Endothelial cell of umbilical vein (primary cell): ENCODE measurements around the gene SORCS2. TPM values are rescaled to one million over a fixed set of nuclear protein-coding genes. Genes with fewer than 3 reads are reported as not detected.

ENCODE experiments used
- BruUV-seq: library from RNA; stranded (reverse); fragments of 400-500 nt; replicated peaks from 2 replicates; lab custom pipeline; 2021; lab: Mats Ljungman, UMichigan
- CTCF ChIA-PET: fragments of 300-600, 350-600 bp; sonication (Branson Sonifier 250); formaldehyde crosslinking; loops from one replicate; lab custom pipeline; 2021; ENCODE audit warnings: antibody characterized with exemption, inconsistent platforms; lab: Charles Lee
- POLR2A ChIA-PET: fragments of 300-600, 350-600 bp; sonication (Branson Sonifier 250); formaldehyde crosslinking; loops from one replicate; lab custom pipeline; 2021; ENCODE audit warnings: antibody characterized with exemption, inconsistent platforms; lab: Charles Lee
- DNase-seq: peaks from one replicate; pipeline ENCODE4 v3.0.0-alpha.2; 2011; ENCODE audit warnings: low read depth, low spot score
- FAIRE-seq: peaks from 2 replicates; lab custom pipeline; 2011; peaks lifted over from hg19 to GRCh38; lab: Jason Lieb, UNC
- H2AFZ ChIP-seq: 2 replicates; pipeline ENCODE4 v1.6.0; 2012; ENCODE audit warnings: low read depth, low read length, control low read depth, inconsistent platforms
- H3K27ac ChIP-seq: 2 replicates; pipeline ENCODE4 v1.5.1; 2011; ENCODE audit warnings: low read depth, mild to moderate bottlenecking, control low read depth, low read length, moderate library complexity; ENCODE audit not compliant: insufficient read depth
- H3K27me3 ChIP-seq, 2 experiments: 2 replicates each; pipeline versions ENCODE4 v1.6.0 to v1.6.1; 2011; ENCODE audit warnings: low read length in 2 of 2, mixed read lengths in 1 of 2; ENCODE audit not compliant: control insufficient read depth in 2 of 2, insufficient read depth in 2 of 2
- H3K36me3 ChIP-seq, 2 experiments: 2 replicates in 1 of 2; 3 replicates in 1 of 2; pipeline ENCODE4 v1.5.1; 2011; ENCODE audit warnings: low read length in 2 of 2, mild to moderate bottlenecking in 1 of 2, moderate library complexity in 1 of 2; ENCODE audit not compliant: control insufficient read depth in 2 of 2, insufficient read depth in 2 of 2; ENCODE audit errors: extremely low read depth in 1 of 2
- H3K4me1 ChIP-seq: 3 replicates; pipeline ENCODE4 v1.5.1; 2011; ENCODE audit warnings: mild to moderate bottlenecking, low read length; ENCODE audit not compliant: control insufficient read depth, insufficient read depth; ENCODE audit errors: extremely low read depth
- H3K4me2 ChIP-seq: 2 replicates; pipeline ENCODE4 v1.6.1; 2011; ENCODE audit warnings: low read length, control low read depth, mixed read lengths; ENCODE audit not compliant: insufficient read depth
- H3K4me3 ChIP-seq, 3 experiments: fragments of 200-600 bp in 1 of 3; sonication (generic), shearing (Covaris generic) in 1 of 3; replicated peaks in 1 of 3; 2 replicates each; pipeline ENCODE4 v1.5.1; 2011 to 2016; ENCODE audit warnings: control low read depth in 3 of 3, low read length in 3 of 3, mild to moderate bottlenecking in 2 of 3, inconsistent platforms in 1 of 3, low read depth in 1 of 3, moderate library complexity in 1 of 3; ENCODE audit not compliant: insufficient read depth in 1 of 3
- H3K79me2 ChIP-seq: 2 replicates; pipeline ENCODE4 v1.6.0; 2012; ENCODE audit warnings: low read length, inconsistent platforms; ENCODE audit not compliant: control insufficient read depth, insufficient read depth
- H3K9ac ChIP-seq: replicated peaks from 2 replicates; pipeline ENCODE3; 2011; ENCODE audit warnings: low read length, control low read depth; ENCODE audit not compliant: insufficient read depth; ENCODE audit errors: extremely low read depth
- H3K9me1 ChIP-seq: replicated peaks from 3 replicates; pipeline ENCODE4 v1.6.0; 2011; ENCODE audit warnings: mild to moderate bottlenecking, low read length; ENCODE audit not compliant: control insufficient read depth, insufficient read depth; ENCODE audit errors: extremely low read depth
- H3K9me3 ChIP-seq: replicated peaks from 2 replicates; pipeline ENCODE4 v1.5.1; 2012; ENCODE audit warnings: low read length, inconsistent platforms; ENCODE audit not compliant: control insufficient read depth, insufficient read depth
- H4K20me1 ChIP-seq: replicated peaks from 2 replicates; pipeline ENCODE3; 2011; ENCODE audit warnings: mild to moderate bottlenecking, low read length; ENCODE audit not compliant: control insufficient read depth, insufficient read depth; ENCODE audit errors: extremely low read depth
- CTCF ChIP-seq, 2 donors: IDR thresholded peaks; 1 replicate in 1 of 2; 2 replicates in 1 of 2; pipeline ENCODE4 v1.5.1; 2011; ENCODE audit warnings: low read length in 2 of 2, mild to moderate bottlenecking in 2 of 2, moderate library complexity in 2 of 2, control low read depth in 1 of 2, inconsistent platforms in 1 of 2, low read depth in 1 of 2; ENCODE audit not compliant: insufficient read depth in 1 of 2; ENCODE audit errors: extremely low read depth in 1 of 2
- EZH2 ChIP-seq: IDR thresholded peaks from 2 replicates; pipeline ENCODE4 v1.6.1; 2012; ENCODE audit warnings: borderline replicate concordance, low read depth, mild to moderate bottlenecking, moderate library complexity, low read length, inconsistent platforms; ENCODE audit not compliant: severe bottlenecking
- FOS ChIP-seq: IDR thresholded peaks from 2 replicates; pipeline ENCODE4 v1.6.1; 2011; ENCODE audit warnings: mild to moderate bottlenecking, low read length, moderate library complexity, borderline replicate concordance; ENCODE audit not compliant: insufficient read depth
- GATA2 ChIP-seq: IDR thresholded peaks from 2 replicates; pipeline ENCODE4 v1.7.0; 2011; ENCODE audit warnings: low read depth, mild to moderate bottlenecking, moderate library complexity, mixed read lengths, low read length; ENCODE audit not compliant: insufficient read length, insufficient read depth
- JUN ChIP-seq: IDR thresholded peaks from 2 replicates; pipeline ENCODE4 v1.6.1; 2011; ENCODE audit warnings: borderline replicate concordance, low read depth; ENCODE audit not compliant: insufficient read length, insufficient read depth
- MYC ChIP-seq: IDR thresholded peaks from one replicate; pipeline ENCODE4 v1.6.1; 2011; ENCODE audit warnings: mild to moderate bottlenecking, low read depth, low read length
- POLR2A ChIP-seq: IDR thresholded peaks from 2 replicates; pipeline ENCODE4 v1.6.1; 2012; ENCODE audit warnings: low read depth, mild to moderate bottlenecking, control low read depth, low read length
- POLR2AphosphoS5 ChIP-seq: IDR thresholded peaks from 2 replicates; pipeline ENCODE4 v1.6.1; 2012; ENCODE audit warnings: low read depth, mild to moderate bottlenecking, control low read depth, low read length, moderate library complexity; ENCODE audit not compliant: insufficient read depth
- dilution Hi-C: fragments of 300-500 bp; cut with MboI; formaldehyde crosslinking; loops from one replicate; pipeline ENCODE4 v1.15.0; 2019; ENCODE audit warnings: low sequenced_read_pairs; ENCODE audit not compliant: extremely low pct_ligation_motif_present
- intact Hi-C: fragments of 100-400 bp; cut with micrococcal nuclease; formaldehyde crosslinking; loops from one replicate; pipeline ENCODE4 v1.10.0; 2022
- polyA plus RNA-seq, 4 experiments: library from polyadenylated mRNA; depleted of rRNA in 3 of 4; stranded (reverse) in 3 of 4; unstranded in 1 of 4; fragments of >200 nt; gene quantifications; 2 replicates each; pipeline versions ENCODE4 v1.2.1 to v1.2.3, GENCODE V29; 2011 to 2012; ENCODE audit warnings: missing spikeins in 1 of 4
- total RNA-seq: library from RNA; stranded (reverse); gene quantifications from 2 replicates; pipeline ENCODE4 v1.2.3, GENCODE V29; 2021
- TF ChIP-seq, protein P1 (sequence below): IDR thresholded peaks from 2 replicates; pipeline ENCODE4 v1.6.1; 2011; ENCODE audit not compliant: insufficient read depth, insufficient read length

The SORCS2 gene
- total and polyA plus RNA-seq, 2 donors (not counting 3 experiments of a cell fraction or from before 2014, with no cell fraction given), result not detected

- H3K36me3 ChIP-seq, result peaks cover 8 to 15% of the 10 kb centered on the region in 2 experiments
- H3K9me3 ChIP-seq, result no peaks in the 10 kb centered on the region
- dilution Hi-C loops, result no loop called here
- no peaks in the 10 kb centered on the region for H4K20me1 ChIP-seq
- no peak overlapping the region for H3K9ac ChIP-seq
- DNase-seq, result no peak
- H3K27me3 ChIP-seq, result no peaks in the 10 kb centered on the region
- ChIA-PET POLR2A (no interaction called here), CTCF (no interaction called here)
- H2AFZ ChIP-seq, result no peak overlapping the region
- no peaks in the 10 kb centered on the region for H3K9me1 ChIP-seq
- H3K4me1 ChIP-seq, result peaks cover 9% of the 10 kb centered on the region
- no peak overlapping the region for H3K4me3 ChIP-seq
- BruUV-seq, result no TSS peak
- intact Hi-C loops, result no loop called here
- no peaks in the 10 kb centered on the region for H3K79me2 ChIP-seq
- no peak for TF ChIP-seq MYC
- no peak for TF ChIP-seq GATA2
- TF ChIP-seq FOS, result no peak
- TF ChIP-seq CTCF (IDR thresholded peaks at IDR 0.05; ENCODE audit: extremely low read depth in 1 of 2, insufficient read depth in 1 of 2, low read depth in 1 of 2, low read length in 2 of 2), result no peak
- TF ChIP-seq, protein P1, sequence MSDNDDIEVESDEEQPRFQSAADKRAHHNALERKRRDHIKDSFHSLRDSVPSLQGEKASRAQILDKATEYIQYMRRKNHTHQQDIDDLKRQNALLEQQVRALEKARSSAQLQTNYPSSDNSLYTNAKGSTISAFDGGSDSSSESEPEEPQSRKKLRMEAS, result no peak
- no peak for TF ChIP-seq EZH2
- TF ChIP-seq POLR2AphosphoS5, result no peak
- no peak for TF ChIP-seq POLR2A
- no peak for TF ChIP-seq JUN
- H3K27ac ChIP-seq, result no peak overlapping the region
- FAIRE-seq, result no peak
- H3K4me2 ChIP-seq, result no peak overlapping the region
Measured at GRCh38 chr4:7755561-7755960, 563.2 kb downstream of the SORCS2 start.
